ENCODE measurements around the gene MEPCE. TPM values are rescaled to one million over a fixed set of nuclear protein-coding genes. Genes with fewer than 3 reads are reported as not detected.

MEPCE gene
- total and polyA plus RNA-seq, 2 experiments from 2014 or later = 8.0 to 24.2 TPM

- Histone ChIP-seq H3K27me3 (replicated peaks; ENCODE audit: insufficient read depth) (no peaks in the 10 kb centered on the region), H3K9ac (no peak overlapping the region), H3K4me1 (ENCODE audit: insufficient read depth) (peaks cover 18% of the 10 kb centered on the region), H3K9me3 (ENCODE audit: low read depth) (no peaks in the 10 kb centered on the region), H3K79me2 (ENCODE audit: insufficient read depth) (no peaks in the 10 kb centered on the region), H3K4me3 (no peak overlapping the region), H3K9me2 (ENCODE audit: insufficient read depth) (no peaks in the 10 kb centered on the region), H2AFZ (no peak overlapping the region), H4K20me1 (ENCODE audit: insufficient read depth) (no peaks in the 10 kb centered on the region), H3K36me3 (ENCODE audit: low read depth) (0 out of 2 replicates have a peak, but pooled peaks cover 3% of the 10 kb centered on the region), H3K27ac (no peak overlapping the region), H3K4me2 (ENCODE audit: unreplicated experiment) (no peak overlapping the region), H3F3A (ENCODE audit: insufficient read depth) (peaks cover 18% of the 10 kb centered on the region)
- in situ Hi-C loops (cut with MboI) = loop anchor here (25.0 kb wide), 1 partner anchor 397 kb away; the partner anchor contains the start of genes SLC12A9 and TRIP6
- DNase-seq = peak; percentile 29
- 58 to 64% methylated on average over 8 of the region's 8 CpGs for WGBS, 2 experiments (ENCODE audit: low coverage in 1 of 2, low lambda C conversion rate in 2 of 2, missing lambda C conversion rate in 2 of 2)
- TF ChIP-seq EZH2phosphoT487 (IDR thresholded peaks at IDR 0.05; ENCODE audit: insufficient read depth, low read depth) (no peak), EZH2 (IDR thresholded peaks at IDR 0.05; ENCODE audit: insufficient read depth, poor library complexity, severe bottlenecking) (no peak)
These were observed 35.7 kb downstream of the MEPCE start for GRCh38 chr7:100465299-100465698.

- no peaks in the 10 kb centered on the region for H3K27me3 ChIP-seq (replicated peaks; ENCODE audit: insufficient read depth)
- H4K20me1 ChIP-seq (ENCODE audit: insufficient read depth) = no peaks in the 10 kb centered on the region
- peak; percentile 90 for DNase-seq
- no peak overlapping the region for H3K9ac ChIP-seq
- H3K4me1 ChIP-seq (ENCODE audit: insufficient read depth) = peaks cover 18% of the 10 kb centered on the region
- no peak overlapping the region for H3K27ac ChIP-seq
- TF ChIP-seq EZH2phosphoT487 (IDR thresholded peaks at IDR 0.05; ENCODE audit: insufficient read depth, low read depth) = no peak
- 0 out of 2 replicates have a peak, but pooled peaks cover 3% of the 10 kb centered on the region for H3K36me3 ChIP-seq (ENCODE audit: low read depth)
- H3K9me3 ChIP-seq (ENCODE audit: low read depth) = no peaks in the 10 kb centered on the region
- in situ Hi-C loops (cut with MboI) = loop anchor here (25.0 kb wide), 1 partner anchor 396 kb away; the partner anchor contains the start of genes SLC12A9 and TRIP6
- H3K4me3 ChIP-seq = no peak overlapping the region
- H3K79me2 ChIP-seq (ENCODE audit: insufficient read depth) = no peaks in the 10 kb centered on the region
- no peaks in the 10 kb centered on the region for H3K9me2 ChIP-seq (ENCODE audit: insufficient read depth)
- peak overlapping the region; percentile 19 for H3K4me2 ChIP-seq (ENCODE audit: unreplicated experiment)
- 6 to 7% methylated on average over 6 to 12 of the region's 17 CpGs for WGBS, 2 experiments (ENCODE audit: low coverage in 1 of 2, low lambda C conversion rate in 2 of 2, missing lambda C conversion rate in 2 of 2)
- no peak overlapping the region for H2AFZ ChIP-seq
- peaks cover 18% of the 10 kb centered on the region for H3F3A ChIP-seq (ENCODE audit: insufficient read depth)
These were observed 36.2 kb downstream of the MEPCE start for GRCh38 chr7:100465702-100466311.

GRCh38 chr7:100466653-100467605 lies 37.3 kb downstream of the MEPCE start:
- Histone ChIP-seq H2AFZ (no peak overlapping the region), H3K9me3 (ENCODE audit: low read depth) (no peaks in the 10 kb centered on the region), H3K36me3 (ENCODE audit: low read depth) (0 out of 2 replicates have a peak, but pooled peaks cover 3% of the 10 kb centered on the region), H3K4me1 (ENCODE audit: insufficient read depth) (peaks cover 18% of the 10 kb centered on the region), H3K9me2 (ENCODE audit: insufficient read depth) (no peaks in the 10 kb centered on the region), H3K27me3 (replicated peaks; ENCODE audit: insufficient read depth) (no peaks in the 10 kb centered on the region), H3F3A (ENCODE audit: insufficient read depth) (peaks cover 22% of the 10 kb centered on the region), H4K20me1 (ENCODE audit: insufficient read depth) (no peaks in the 10 kb centered on the region), H3K79me2 (ENCODE audit: insufficient read depth) (no peaks in the 10 kb centered on the region), H3K27ac (no peak overlapping the region), H3K9ac (no peak overlapping the region), H3K4me3 (no peak overlapping the region), H3K4me2 (ENCODE audit: unreplicated experiment) (no peak overlapping the region)
- TF ChIP-seq EZH2phosphoT487 (IDR thresholded peaks at IDR 0.05; ENCODE audit: insufficient read depth, low read depth) (no peak), EZH2 (IDR thresholded peaks at IDR 0.05; ENCODE audit: insufficient read depth, poor library complexity, severe bottlenecking) (no peak)
- DNase-seq = no peak
- WGBS, 2 experiments (ENCODE audit: low coverage in 1 of 2, low lambda C conversion rate in 2 of 2, missing lambda C conversion rate in 2 of 2) = 76 to 82% methylated on average over 23 to 32 of the region's 32 CpGs
- in situ Hi-C loops (cut with MboI) = loop anchor here (25.0 kb wide), 1 partner anchor 395 kb away; the partner anchor contains the start of genes SLC12A9 and TRIP6

- no peaks in the 10 kb centered on the region for H4K20me1 ChIP-seq (ENCODE audit: insufficient read depth)
- no peaks in the 10 kb centered on the region for H3K9me3 ChIP-seq (ENCODE audit: low read depth)
- no peak for DNase-seq
- no peak overlapping the region for H3K4me2 ChIP-seq (ENCODE audit: unreplicated experiment)
- TF ChIP-seq EZH2 (IDR thresholded peaks at IDR 0.05; ENCODE audit: insufficient read depth, poor library complexity, severe bottlenecking) (no peak), EZH2phosphoT487 (IDR thresholded peaks at IDR 0.05; ENCODE audit: insufficient read depth, low read depth) (no peak)
- peaks cover 2% of the 10 kb centered on the region; the same call in 1 of the 2 replicates for H3K36me3 ChIP-seq (ENCODE audit: low read depth)
- H3K27me3 ChIP-seq (replicated peaks; ENCODE audit: insufficient read depth) = no peaks in the 10 kb centered on the region
- no peak overlapping the region for H2AFZ ChIP-seq
- no peaks in the 10 kb centered on the region for H3K9me2 ChIP-seq (ENCODE audit: insufficient read depth)
- H3F3A ChIP-seq (ENCODE audit: insufficient read depth) = peaks cover 22% of the 10 kb centered on the region
- no peak overlapping the region for H3K9ac ChIP-seq
- H3K79me2 ChIP-seq (ENCODE audit: insufficient read depth) = no peaks in the 10 kb centered on the region
- H3K4me3 ChIP-seq = no peak overlapping the region
- H3K4me1 ChIP-seq (ENCODE audit: insufficient read depth) = peaks cover 18% of the 10 kb centered on the region
- H3K27ac ChIP-seq = no peak overlapping the region
- in situ Hi-C loops (cut with MboI) = loop anchor here (25.0 kb wide), 1 partner anchor 394 kb away; the partner anchor contains the start of genes SLC12A9 and TRIP6
- WGBS, 2 experiments (ENCODE audit: low coverage in 1 of 2, low lambda C conversion rate in 2 of 2, missing lambda C conversion rate in 2 of 2) = 62 to 73% methylated on average over 10 to 22 of the region's 22 CpGs
These were observed 38.2 kb downstream of the MEPCE start for GRCh38 chr7:100467638-100468373.

All from GM23248 (cell line).